Measurements from ENCODE around the gene EIF3I. TPM values are rescaled to one million over a fixed set of nuclear protein-coding genes. Genes with fewer than 3 reads are reported as not detected.

The EIF3I gene
- total RNA-seq, 1 donor = 280 TPM

- H3K4me3 ChIP-seq (ENCODE audit: low read depth, low read length) = no peak overlapping the region
- DNase-seq (ENCODE audit: low read depth) = no peak
- TF ChIP-seq CTCF (IDR thresholded peaks at IDR 0.05; ENCODE audit: insufficient read depth, low read depth, low read length) = no peak
Measured at GRCh38 chr1:32274646-32275340, 52.6 kb downstream of the EIF3I start.

GRCh38 chr1:32275424-32275823 is 53.2 kb downstream of the EIF3I start:
- TF ChIP-seq CTCF (IDR thresholded peaks at IDR 0.05; ENCODE audit: insufficient read depth, low read depth, low read length) = no peak
- DNase-seq (ENCODE audit: low read depth) = no peak
- no peak overlapping the region for H3K4me3 ChIP-seq (ENCODE audit: low read depth, low read length)

GRCh38 chr1:32276032-32276782 is 54.0 kb downstream of the EIF3I start:
- no peak for DNase-seq (ENCODE audit: low read depth)
- no peak for TF ChIP-seq CTCF (IDR thresholded peaks at IDR 0.05; ENCODE audit: insufficient read depth, low read depth, low read length)
- H3K4me3 ChIP-seq (ENCODE audit: low read depth, low read length) = no peak overlapping the region

Small RNA genes within 50 kb of the gene (small RNA-seq; reads per million reads assigned to genes)
- not detected for gene RF00017

Other genes starting within 250 kb of the EIF3I start
- 50.3 and 51.0 TPM in 2 replicates for gene KHDRBS1, start 208.5 kb upstream of the EIF3I start, total RNA-seq
- gene TMEM39B, start 149.5 kb upstream of the EIF3I start, total RNA-seq = 5.6 and 5.8 TPM in 2 replicates
- 61.8 and 96.7 TPM in 2 replicates for gene KPNA6, start 114.4 kb upstream of the EIF3I start, total RNA-seq
- gene TXLNA, start 42.7 kb upstream of the EIF3I start, total RNA-seq = 105 and 128 TPM in 2 replicates
- 22.5 and 30.3 TPM in 2 replicates for gene CCDC28B, start 21.8 kb upstream of the EIF3I start, total RNA-seq
- 0.86 and 2.3 TPM in 2 replicates for gene IQCC, start 16.7 kb upstream of the EIF3I start, total RNA-seq
- gene DCDC2B, start 13.3 kb upstream of the EIF3I start, total RNA-seq = not detected in 2 replicates
- 21.6 and 23.8 TPM in 2 replicates for gene TMEM234, start 54 bp upstream of the EIF3I start, total RNA-seq
- gene FAM167B, start 24.8 kb downstream of the EIF3I start, total RNA-seq = 0.97 and 5.2 TPM in 2 replicates
- gene LCK, start 28.9 kb downstream of the EIF3I start, total RNA-seq = 0.43 TPM in 1 of 2 replicates, not detected in the other
- gene HDAC1, start 69.7 kb downstream of the EIF3I start, total RNA-seq = 67.6 and 95.0 TPM in 2 replicates
- 30.9 and 32.4 TPM in 2 replicates for gene MARCKSL1, start 113.8 kb downstream of the EIF3I start, total RNA-seq
- gene FAM229A, start 140.1 kb downstream of the EIF3I start, total RNA-seq = 1.3 TPM in 2 replicates
- 0.86 and 0.97 TPM in 2 replicates for gene TSSK3, start 140.1 kb downstream of the EIF3I start, total RNA-seq
- 58.3 and 76.4 TPM in 2 replicates for gene BSDC1, start 172.0 kb downstream of the EIF3I start, total RNA-seq
- not detected in 2 replicates for gene ZBTB8B, start 242.7 kb downstream of the EIF3I start, total RNA-seq